ENCODE results near the gene CDK5RAP3. TPM values are rescaled to one million over a fixed set of nuclear protein-coding genes. Genes with fewer than 3 reads are reported as not detected.

CDK5RAP3 gene
- total and polyA plus RNA-seq, 2 of the 13 experiments (the other 11 are each of a cell fraction or from before 2014, with no cell fraction given): 128 to 154 TPM

GRCh38 chr17:47956791-47957590 lies 13.9 kb upstream of the CDK5RAP3 start (continued):
- TF ChIP-seq ZNF891 (CRISPR knock-in tag; IDR thresholded peaks at IDR 0.05) (no peak), KLF9 (CRISPR knock-in tag; IDR thresholded peaks at IDR 0.05; ENCODE audit: low read depth) (no peak), HNF4G (IDR thresholded peaks at IDR 0.05; ENCODE audit: borderline replicate concordance, low read depth, low read length) (no peak), HNF4G (CRISPR knock-in tag; IDR thresholded peaks at IDR 0.05; ENCODE audit: borderline replicate concordance, low read depth) (0 out of 2 replicates have a peak, but pooled peaks have one; percentile 25), SMC3 (IDR thresholded peaks at IDR 0.05; ENCODE audit: low read length) (no peak), IRF1 (CRISPR knock-in tag; IDR thresholded peaks at IDR 0.05; ENCODE audit: low read depth) (no peak), ZNF20 (CRISPR knock-in tag; IDR thresholded peaks at IDR 0.05) (no peak), ATF7-NPFF (CRISPR knock-in tag; IDR thresholded peaks at IDR 0.05; ENCODE audit: low read depth) (0 out of 2 replicates have a peak, but pooled peaks have one; percentile 19), CREB1 (IDR thresholded peaks at IDR 0.05) (no peak), CREB1 (CRISPR knock-in tag; IDR thresholded peaks at IDR 0.05) (no peak), ZNF800 (CRISPR knock-in tag; IDR thresholded peaks at IDR 0.05) (no peak), ZZZ3 (CRISPR knock-in tag; IDR thresholded peaks at IDR 0.05; ENCODE audit: borderline replicate concordance) (no peak), ZNF713 (CRISPR knock-in tag; IDR thresholded peaks at IDR 0.05) (no peak), MTA3 (CRISPR knock-in tag; IDR thresholded peaks at IDR 0.05) (no peak), ASH2L (IDR thresholded peaks at IDR 0.05; ENCODE audit: insufficient read length, low read depth, low read length) (no peak), DDIT3 (CRISPR knock-in tag; IDR thresholded peaks at IDR 0.05) (no peak), ZNF569 (CRISPR knock-in tag; IDR thresholded peaks at IDR 0.05; ENCODE audit: borderline replicate concordance) (no peak), ZNF510 (CRISPR knock-in tag; IDR thresholded peaks at IDR 0.05; ENCODE audit: low read depth) (no peak), ZBTB26 (CRISPR knock-in tag; IDR thresholded peaks at IDR 0.05; ENCODE audit: borderline replicate concordance) (no peak), RARG (CRISPR knock-in tag; IDR thresholded peaks at IDR 0.05; ENCODE audit: low read depth) (no peak), ARNT (IDR thresholded peaks at IDR 0.05) (no peak), JDP2 (CRISPR knock-in tag; IDR thresholded peaks at IDR 0.05; ENCODE audit: borderline replicate concordance) (no peak)
